Neural progenitor cell (in vitro differentiated cells): ENCODE data around the gene PLEKHA5. TPM values are rescaled to one million over a fixed set of nuclear protein-coding genes. Genes with fewer than 3 reads are reported as not detected.

Experiments
- DNase-seq: peaks from one replicate; pipeline ENCODE4 v3.0.0-alpha.2; 2016; ENCODE audit warnings: low spot score
- H2AFZ ChIP-seq: fragments of 200-600 bp; sonication (generic); replicated peaks from 2 replicates; pipeline ENCODE4 v1.6.1; 2016; ENCODE audit warnings: antibody characterized with exemption
- H3F3A ChIP-seq: fragments of 200-600 bp; sonication (generic); 2 replicates; pipeline ENCODE4 v1.6.1; 2016; ENCODE audit warnings: antibody characterized with exemption, low read depth
- H3K27ac ChIP-seq: fragments of 200-600 bp; sonication (generic); 2 replicates; pipeline ENCODE4 v1.5.1; 2016; ENCODE audit warnings: mild to moderate bottlenecking
- H3K27me3 ChIP-seq: fragments of 200-600 bp; sonication (generic); 2 replicates; pipeline ENCODE4 v1.6.1; 2016; ENCODE audit warnings: mild to moderate bottlenecking, moderate library complexity
- H3K36me3 ChIP-seq: fragments of 200-600 bp; sonication (generic); 2 replicates; pipeline ENCODE4 v1.5.1; 2016
- H3K4me1 ChIP-seq: fragments of 200-600 bp; sonication (generic); 2 replicates; pipeline ENCODE4 v1.6.1; 2016; ENCODE audit warnings: mixed run types
- H3K4me2 ChIP-seq: fragments of 200-600 bp; sonication (generic); 2 replicates; pipeline ENCODE4 v1.6.1; 2016
- H3K4me3 ChIP-seq: fragments of 200-600 bp; sonication (generic); 2 replicates; pipeline ENCODE4 v1.5.1; 2016
- H3K79me2 ChIP-seq: fragments of 200-600 bp; sonication (generic); 2 replicates; pipeline ENCODE4 v1.6.1; 2016; ENCODE audit warnings: low read depth
- H3K9ac ChIP-seq: fragments of 200-600 bp; sonication (generic); 2 replicates; pipeline ENCODE4 v1.6.1; 2016
- H3K9me3 ChIP-seq: fragments of 200-600 bp; sonication (generic); 2 replicates; pipeline ENCODE4 v1.5.1; 2016; ENCODE audit warnings: low read depth
- H4K20me1 ChIP-seq: fragments of 200-600 bp; sonication (generic); 2 replicates; pipeline ENCODE4 v1.6.1; 2016; ENCODE audit warnings: low read depth
- H3K27ac Mint-ChIP-seq: 3 replicates; pipeline ENCODE4 v1.8.0; 2021; ENCODE audit warnings: mixed read lengths
- H3K27me3 Mint-ChIP-seq: 2 replicates; pipeline ENCODE4 v1.8.0; 2022; ENCODE audit warnings: low read depth, mild to moderate bottlenecking, inconsistent platforms, moderate library complexity, mixed read lengths; ENCODE audit not compliant: insufficient read depth
- H3K36me3 Mint-ChIP-seq: 3 replicates; pipeline ENCODE4 v1.8.0; 2021; ENCODE audit warnings: mixed read lengths
- H3K4me1 Mint-ChIP-seq: 3 replicates; pipeline ENCODE4 v1.8.0; 2021; ENCODE audit warnings: mixed read lengths
- H3K4me3 Mint-ChIP-seq: 3 replicates; pipeline ENCODE4 v1.8.0; 2021; ENCODE audit warnings: mild to moderate bottlenecking, moderate library complexity, mixed read lengths
- H3K9me3 Mint-ChIP-seq: 3 replicates; pipeline ENCODE4 v1.8.0; 2020; ENCODE audit warnings: mixed read lengths
- EZH2 ChIP-seq: fragments of 200-600 bp; sonication (generic); IDR thresholded peaks from 2 replicates; pipeline ENCODE4 v1.6.1; 2017; ENCODE audit warnings: antibody characterized with exemption, mild to moderate bottlenecking, moderate library complexity
- EZH2phosphoT487 ChIP-seq: fragments of 200-600 bp; sonication (generic); IDR thresholded peaks from 2 replicates; pipeline ENCODE4 v1.6.1; 2017; ENCODE audit warnings: antibody characterized with exemption
- total RNA-seq: library from RNA; depleted of rRNA; stranded (reverse); fragments of >200 nt; gene quantifications from 2 replicates; pipeline ENCODE4 v1.2.3, GENCODE V29; 2015; ENCODE audit warnings: low replicate concordance
- TF ChIP-seq, protein P1 (sequence below): fragments of 200-600 bp; sonication (generic); IDR thresholded peaks from 2 replicates; pipeline ENCODE4 v1.5.1; 2017; ENCODE audit warnings: antibody characterized with exemption, mild to moderate bottlenecking

The PLEKHA5 gene
- total RNA-seq, 1 donor from 2014 or later: 86.7 TPM

DNA sequence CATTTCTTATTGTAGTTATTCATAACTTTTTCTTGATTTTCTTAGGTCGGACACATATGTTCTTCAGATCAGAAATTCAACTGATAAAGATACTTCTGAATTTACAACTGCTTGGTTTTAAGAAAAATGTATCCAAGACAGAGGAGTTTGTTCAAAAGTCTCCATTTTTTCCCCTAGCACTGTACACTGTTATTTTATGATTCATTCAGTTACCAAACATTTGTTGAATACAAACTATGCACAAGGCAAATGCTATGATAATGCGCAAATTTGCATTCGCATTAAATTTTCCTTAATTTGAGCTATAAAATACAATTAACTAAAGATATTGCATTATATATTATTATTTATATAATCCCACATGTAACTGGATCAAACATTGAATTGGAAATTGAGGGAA is 10.1 kb upstream of the PLEKHA5 start:
- Mint-ChIP-seq H3K36me3 (no peaks in the 10 kb centered on the region), H3K27me3 (peaks cover 2% of the 10 kb centered on the region), H3K4me1 (peaks cover 25% of the 10 kb centered on the region), H3K9me3 (peaks cover 12% of the 10 kb centered on the region), H3K4me3 (no peak overlapping the region), H3K27ac (no peak overlapping the region)
- DNase-seq: no peak
- no peaks in the 10 kb centered on the region for H3F3A ChIP-seq
- H3K27ac ChIP-seq: no peak overlapping the region
- no peak overlapping the region for H3K9ac ChIP-seq
- H2AFZ ChIP-seq: no peak overlapping the region
- H3K4me3 ChIP-seq: no peak overlapping the region
- peaks cover 13% of the 10 kb centered on the region for H3K4me1 ChIP-seq
- no peaks in the 10 kb centered on the region for H3K36me3 ChIP-seq
- no peak for TF ChIP-seq EZH2
- TF ChIP-seq, protein P1, sequence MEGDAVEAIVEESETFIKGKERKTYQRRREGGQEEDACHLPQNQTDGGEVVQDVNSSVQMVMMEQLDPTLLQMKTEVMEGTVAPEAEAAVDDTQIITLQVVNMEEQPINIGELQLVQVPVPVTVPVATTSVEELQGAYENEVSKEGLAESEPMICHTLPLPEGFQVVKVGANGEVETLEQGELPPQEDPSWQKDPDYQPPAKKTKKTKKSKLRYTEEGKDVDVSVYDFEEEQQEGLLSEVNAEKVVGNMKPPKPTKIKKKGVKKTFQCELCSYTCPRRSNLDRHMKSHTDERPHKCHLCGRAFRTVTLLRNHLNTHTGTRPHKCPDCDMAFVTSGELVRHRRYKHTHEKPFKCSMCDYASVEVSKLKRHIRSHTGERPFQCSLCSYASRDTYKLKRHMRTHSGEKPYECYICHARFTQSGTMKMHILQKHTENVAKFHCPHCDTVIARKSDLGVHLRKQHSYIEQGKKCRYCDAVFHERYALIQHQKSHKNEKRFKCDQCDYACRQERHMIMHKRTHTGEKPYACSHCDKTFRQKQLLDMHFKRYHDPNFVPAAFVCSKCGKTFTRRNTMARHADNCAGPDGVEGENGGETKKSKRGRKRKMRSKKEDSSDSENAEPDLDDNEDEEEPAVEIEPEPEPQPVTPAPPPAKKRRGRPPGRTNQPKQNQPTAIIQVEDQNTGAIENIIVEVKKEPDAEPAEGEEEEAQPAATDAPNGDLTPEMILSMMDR: no peak
- no peak for TF ChIP-seq EZH2phosphoT487
- H3K4me2 ChIP-seq: no peak overlapping the region
- H3K27me3 ChIP-seq: no peaks in the 10 kb centered on the region
- no peaks in the 10 kb centered on the region for H3K79me2 ChIP-seq
- H4K20me1 ChIP-seq: no peaks in the 10 kb centered on the region
- H3K9me3 ChIP-seq: no peaks in the 10 kb centered on the region

DNA sequence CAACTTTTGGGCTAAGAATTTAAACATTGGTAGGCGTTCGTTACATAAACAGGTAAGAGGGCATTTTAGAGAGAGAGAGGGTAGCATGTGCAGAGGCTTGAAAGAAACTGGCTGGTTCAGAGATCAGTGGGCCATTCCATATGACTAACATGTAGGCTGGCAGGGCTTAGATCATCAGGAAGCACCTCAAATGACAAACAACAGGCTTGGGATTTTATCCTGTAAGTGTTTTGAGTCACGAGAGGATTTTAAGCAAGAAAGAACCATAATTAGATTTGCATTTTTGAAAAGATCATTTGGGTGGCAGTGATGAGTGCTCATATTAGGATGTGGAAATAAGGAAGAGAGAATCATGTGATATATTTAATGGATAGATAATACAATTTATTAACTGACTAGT is 8.7 kb upstream of the PLEKHA5 start:
- Histone ChIP-seq H3K4me1 (peaks cover 4% of the 10 kb centered on the region), H3K4me2 (no peak overlapping the region), H2AFZ (no peak overlapping the region), H3K9me3 (no peaks in the 10 kb centered on the region), H3K4me3 (no peak overlapping the region), H3K27me3 (no peaks in the 10 kb centered on the region), H3K9ac (no peak overlapping the region), H3K79me2 (no peaks in the 10 kb centered on the region), H3K27ac (no peak overlapping the region), H3F3A (no peaks in the 10 kb centered on the region), H3K36me3 (no peaks in the 10 kb centered on the region), H4K20me1 (no peaks in the 10 kb centered on the region)
- Mint-ChIP-seq H3K4me1 (peaks cover 12% of the 10 kb centered on the region), H3K27ac (no peak overlapping the region), H3K9me3 (peaks cover 19% of the 10 kb centered on the region), H3K27me3 (peaks cover 5% of the 10 kb centered on the region), H3K4me3 (no peak overlapping the region), H3K36me3 (peaks cover 2% of the 10 kb centered on the region)
- TF ChIP-seq EZH2 (no peak), EZH2phosphoT487 (no peak)
- TF ChIP-seq, protein P1: no peak
- no peak for DNase-seq

DNA sequence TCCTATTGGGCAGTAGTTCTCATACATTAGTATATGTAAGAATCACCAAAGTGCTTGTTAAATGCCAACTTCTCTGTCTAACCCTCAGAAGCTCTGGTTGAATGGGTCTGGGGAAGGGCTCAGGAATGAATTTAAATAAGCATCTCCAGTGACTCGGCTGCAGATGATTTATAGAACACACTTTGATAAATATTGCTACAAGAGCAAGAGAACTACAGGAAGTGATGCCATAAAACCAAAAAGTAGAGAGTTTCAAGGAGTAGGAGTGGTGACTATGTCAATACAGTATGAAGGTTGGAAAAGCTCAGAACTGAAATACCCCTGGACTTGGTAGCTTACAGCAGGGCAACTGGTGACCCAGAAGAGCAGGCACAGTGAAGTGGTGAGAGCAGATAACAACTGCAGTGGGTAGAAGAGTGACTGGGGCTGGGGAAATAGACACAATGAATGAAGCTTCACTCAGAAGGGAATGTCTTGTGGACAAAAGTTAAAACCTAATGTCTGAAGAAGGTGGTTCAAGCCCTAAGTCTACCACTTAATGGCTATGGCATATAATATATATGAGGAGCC is 8.0 kb upstream of the PLEKHA5 start:
- Histone ChIP-seq H3K27ac (no peak overlapping the region), H3K4me2 (no peak overlapping the region), H2AFZ (no peak overlapping the region), H4K20me1 (no peaks in the 10 kb centered on the region), H3K79me2 (no peaks in the 10 kb centered on the region), H3K4me3 (no peak overlapping the region), H3K36me3 (no peaks in the 10 kb centered on the region), H3K9ac (no peak overlapping the region), H3K9me3 (no peaks in the 10 kb centered on the region), H3K27me3 (no peaks in the 10 kb centered on the region), H3K4me1 (no peaks in the 10 kb centered on the region), H3F3A (no peaks in the 10 kb centered on the region)
- H3K27ac Mint-ChIP-seq: no peak overlapping the region
- DNase-seq: no peak
- H3K9me3 Mint-ChIP-seq: peaks cover 21% of the 10 kb centered on the region
- H3K27me3 Mint-ChIP-seq: peaks cover 5% of the 10 kb centered on the region
- TF ChIP-seq, protein P1: no peak
- TF ChIP-seq EZH2 (no peak), EZH2phosphoT487 (no peak)
- peaks cover 7% of the 10 kb centered on the region for H3K4me1 Mint-ChIP-seq
- H3K4me3 Mint-ChIP-seq: no peak overlapping the region
- H3K36me3 Mint-ChIP-seq: peaks cover 2% of the 10 kb centered on the region
